Left colon (tissue), 2 donors: ENCODE data around the gene LSM14B. TPM values are rescaled to one million over a fixed set of nuclear protein-coding genes. Genes with fewer than 3 reads are reported as not detected.

Experiments
- ATAC-seq: fragments of 200-7000 bp; cut with Tn5 transposase; one replicate; pipeline ENCODE4 v1.9.1; 2020; ENCODE audit warnings: mild to moderate bottlenecking, moderate library complexity
- DNase-seq, 2 donors: peaks; one replicate each; pipeline ENCODE4 v3.0.0-alpha.2; 2020
- intact Hi-C, 2 donors: fragments of 100-400 bp; cut with DNase I in 1 of 2; cut with micrococcal nuclease in 1 of 2; formaldehyde crosslinking; loops; one replicate each; pipeline versions ENCODE4 v1.11.2 to v1.14.0; 2022; cut with DNase I, micrococcal nuclease
- total RNA-seq, 2 donors: library from RNA; stranded (reverse); fragmentation: NEBNext Ultra II Directional; extraction: Animal tissue kit (Norgen Biotek cat#: 25700); gene quantifications; one replicate each; pipeline ENCODE4 v1.2.1, GENCODE V29; 2021
- donor health status: DM: no; HTN: no; CAD: no.
- donor health status: DM: yes; HTN: yes; CAD: no.

LSM14B gene
- total RNA-seq, 2 donors from 2014 or later: 33.0 to 36.3 TPM

- DNase-seq: peak in 1 of 2 donors; percentile 21
- intact Hi-C loops: no loop called here
- ATAC-seq: no peak
These were observed 3.9 kb downstream of the LSM14B start for GRCh38 chr20:62126141-62126540.

GRCh38 chr20:62127799-62128198, 5.5 kb downstream of the LSM14B start:
- no peak for DNase-seq
- ATAC-seq: no peak
- intact Hi-C loops: no loop called here

GRCh38 chr20:62128502-62128901, 6.2 kb downstream of the LSM14B start:
- ATAC-seq (no peak), DNase-seq (no peak)
- intact Hi-C loops: no loop called here

GRCh38 chr20:62129731-62130531, 7.7 kb downstream of the LSM14B start:
- DNase-seq: no peak
- ATAC-seq: no peak
- intact Hi-C loops: loop anchor here in 1 of 2 donors (10.0 kb wide), 1 partner anchor 65 kb away; the partner anchor contains the start of gene TAF4

GRCh38 chr20:62131560-62132320, 9.5 kb downstream of the LSM14B start:
- DNase-seq: no peak
- intact Hi-C loops: loop anchor here in 1 of 2 donors (10.0 kb wide), 1 partner anchor 67 kb away; the partner anchor contains the start of gene TAF4
- ATAC-seq: no peak

GRCh38 chr20:62132421-62132820, 10.1 kb downstream of the LSM14B start:
- intact Hi-C loops: loop anchor here in 1 of 2 donors (10.0 kb wide), 1 partner anchor 68 kb away; the partner anchor contains the start of gene TAF4
- no peak for ATAC-seq
- DNase-seq: no peak

- intact Hi-C loops: loop anchor here in 1 of 2 donors (10.0 kb wide), 1 partner anchor 68 kb away; the partner anchor contains the start of gene TAF4
- DNase-seq (peak in 1 of 2 donors; percentile 22), ATAC-seq (no peak)
These were observed 11.0 kb downstream of the LSM14B start for GRCh38 chr20:62133051-62133845.

- ATAC-seq (no peak), DNase-seq (no peak)
- intact Hi-C loops: loop anchor here in 1 of 2 donors (10.0 kb wide), 1 partner anchor 69 kb away; the partner anchor contains the start of gene TAF4
These were observed 11.6 kb downstream of the LSM14B start for GRCh38 chr20:62133864-62134263.

- DNase-seq: no peak
- intact Hi-C loops: loop anchor here (5.0 to 10.0 kb wide), 2 partner anchors 70 to 122 kb away; partner anchors contain the start of gene TAF4 (in 1 of the 2)
- no peak for ATAC-seq
These were observed 12.5 kb downstream of the LSM14B start for GRCh38 chr20:62134735-62135231.

GRCh38 chr20:62135573-62136266, 13.4 kb downstream of the LSM14B start:
- intact Hi-C loops: loop anchor here (5.0 to 10.0 kb wide), 2 partner anchors 71 to 123 kb away; partner anchors contain the start of gene TAF4 (in 1 of the 2)
- no peak for ATAC-seq
- DNase-seq: no peak

- peak; percentile 55 to 82 for DNase-seq
- intact Hi-C loops: loop anchor here (5.0 to 10.0 kb wide), 2 partner anchors 72 to 124 kb away; partner anchors contain the start of gene TAF4 (in 1 of the 2)
- peak; percentile 71 for ATAC-seq
These were observed 14.2 kb downstream of the LSM14B start for GRCh38 chr20:62136283-62137091.

GRCh38 chr20:62137092-62137384, 14.8 kb downstream of the LSM14B start:
- ATAC-seq (no peak), DNase-seq (no peak)
- intact Hi-C loops: loop anchor here (5.0 to 10.0 kb wide), 2 partner anchors 72 to 125 kb away; partner anchors contain the start of gene TAF4 (in 1 of the 2)

- intact Hi-C loops: loop anchor here (5.0 to 10.0 kb wide), 2 partner anchors 73 to 125 kb away; partner anchors contain the start of gene TAF4 (in 1 of the 2)
- DNase-seq (no peak), ATAC-seq (no peak)
These were observed 15.4 kb downstream of the LSM14B start for GRCh38 chr20:62137478-62138203.

GRCh38 chr20:62138204-62138543, 15.9 kb downstream of the LSM14B start:
- intact Hi-C loops: loop anchor here (5.0 to 10.0 kb wide), 2 partner anchors 73 to 126 kb away; partner anchors contain the start of gene TAF4 (in 1 of the 2)
- DNase-seq (no peak), ATAC-seq (no peak)

- no peak for ATAC-seq
- DNase-seq: no peak
- intact Hi-C loops: loop anchor here (5.0 to 10.0 kb wide), 2 partner anchors 74 to 127 kb away; partner anchors contain the start of gene TAF4 (in 1 of the 2)
These were observed 16.6 kb downstream of the LSM14B start for GRCh38 chr20:62138912-62139311.

GRCh38 chr20:62139636-62140035, 17.4 kb downstream of the LSM14B start:
- no peak for ATAC-seq
- no peak for DNase-seq
- intact Hi-C loops: loop anchor here (5.0 to 10.0 kb wide), 3 partner anchors 75 to 127 kb away; partner anchors contain the start of gene TAF4 (in 1 of the 2)
